A549 treated with CORT108297 at 1 μM for 4 hours (cell line): Measurements from ENCODE around the gene ZER1. TPM values are rescaled to one million over a fixed set of nuclear protein-coding genes. Genes with fewer than 3 reads are reported as not detected.

Source experiments
- total RNA-seq: library from RNA; stranded (reverse); fragments of 200-300 nt; extraction: Qiagen RNA extraction; gene quantifications from 5 replicates; pipeline ENCODE4 v1.2.3, GENCODE V29; 2022

ZER1 gene
- 11.2 to 18.4 TPM (median 16.6 TPM) in 5 replicates for total RNA-seq

DNA sequence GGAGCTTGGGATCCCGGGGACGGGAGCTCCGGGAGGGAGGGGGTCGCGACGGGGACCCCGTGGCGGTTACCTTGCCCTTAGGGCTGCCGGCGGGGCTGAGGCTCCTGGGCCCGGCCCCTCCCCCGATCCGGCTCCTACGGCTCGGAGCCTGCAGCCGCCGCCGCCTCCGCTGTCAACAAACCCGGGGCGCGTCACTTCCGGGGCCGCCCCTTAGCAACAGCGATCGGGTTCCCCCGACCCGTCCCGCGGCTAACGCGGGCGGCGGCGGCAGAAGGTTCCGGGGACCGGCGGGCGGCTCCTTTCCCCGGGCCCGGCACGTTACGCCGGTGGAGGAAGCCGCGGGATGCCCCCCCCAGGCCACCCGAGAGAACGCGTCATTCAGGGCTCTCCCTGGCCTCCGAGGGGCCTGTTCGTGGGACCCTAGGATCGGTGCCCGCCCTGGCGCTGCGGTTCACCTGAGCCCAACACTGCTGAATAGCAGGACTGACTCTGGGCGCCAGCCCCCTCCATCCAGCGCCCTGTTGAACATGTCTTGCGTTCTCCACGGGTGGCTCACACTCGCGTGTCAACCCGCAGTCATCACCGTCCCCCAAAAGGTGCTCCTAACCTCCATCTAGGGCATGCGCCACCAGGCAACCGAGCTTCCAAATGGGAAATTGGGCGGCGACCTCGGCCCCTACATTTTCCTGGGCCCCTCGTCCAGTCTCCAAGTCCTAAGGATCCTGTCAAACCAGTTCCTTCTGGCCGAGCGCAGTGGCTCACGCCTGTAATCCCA is at the start of gene ZER1:
Gene ZER1, minus strand, starts transcription at position 183 of the 775 bp plus-strand sequence. CDS start 16,362 bp downstream, outside the sequence.

DNA sequence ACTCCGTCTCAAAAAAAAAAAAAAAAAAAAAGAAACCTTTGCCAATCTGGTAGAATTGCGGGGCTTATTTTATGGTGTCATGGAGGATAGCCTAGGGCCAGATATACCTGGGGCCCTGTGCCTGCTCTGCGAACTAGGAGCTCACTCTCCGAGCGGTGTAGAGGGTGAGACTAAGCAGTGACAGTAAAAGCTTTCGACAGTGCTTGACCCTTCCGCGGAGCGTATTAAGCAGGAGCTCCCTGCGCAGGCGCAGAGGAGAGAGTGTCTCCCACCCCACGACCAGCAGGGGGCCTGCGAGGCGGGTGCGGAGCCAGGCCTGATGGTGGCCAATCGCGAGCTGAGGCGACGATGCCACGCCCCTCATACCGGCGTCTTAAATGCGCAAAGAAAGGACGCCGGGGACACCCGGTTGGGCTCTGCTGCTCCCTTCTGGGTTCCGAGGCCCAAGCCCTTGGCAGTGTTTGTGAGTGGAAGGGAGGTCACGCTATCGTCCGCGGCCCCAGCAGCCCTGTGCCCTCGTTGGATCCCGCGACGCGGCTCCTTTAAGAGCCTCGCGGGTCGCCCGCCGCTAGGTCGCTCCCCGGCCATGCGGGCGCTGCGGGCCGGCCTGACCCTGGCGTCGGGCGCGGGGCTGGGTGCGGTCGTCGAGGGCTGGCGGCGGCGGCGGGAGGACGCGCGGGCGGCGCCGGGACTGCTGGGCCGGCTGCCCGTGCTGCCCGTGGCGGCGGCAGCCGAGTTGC is 46.5 kb upstream of the ZER1 start, which contains the start of gene ENDOG:
Gene ENDOG, plus strand, starts transcription at position 402 of the 740 bp plus-strand sequence. Its CDS starts 185 bp downstream, at position 587.

DNA sequence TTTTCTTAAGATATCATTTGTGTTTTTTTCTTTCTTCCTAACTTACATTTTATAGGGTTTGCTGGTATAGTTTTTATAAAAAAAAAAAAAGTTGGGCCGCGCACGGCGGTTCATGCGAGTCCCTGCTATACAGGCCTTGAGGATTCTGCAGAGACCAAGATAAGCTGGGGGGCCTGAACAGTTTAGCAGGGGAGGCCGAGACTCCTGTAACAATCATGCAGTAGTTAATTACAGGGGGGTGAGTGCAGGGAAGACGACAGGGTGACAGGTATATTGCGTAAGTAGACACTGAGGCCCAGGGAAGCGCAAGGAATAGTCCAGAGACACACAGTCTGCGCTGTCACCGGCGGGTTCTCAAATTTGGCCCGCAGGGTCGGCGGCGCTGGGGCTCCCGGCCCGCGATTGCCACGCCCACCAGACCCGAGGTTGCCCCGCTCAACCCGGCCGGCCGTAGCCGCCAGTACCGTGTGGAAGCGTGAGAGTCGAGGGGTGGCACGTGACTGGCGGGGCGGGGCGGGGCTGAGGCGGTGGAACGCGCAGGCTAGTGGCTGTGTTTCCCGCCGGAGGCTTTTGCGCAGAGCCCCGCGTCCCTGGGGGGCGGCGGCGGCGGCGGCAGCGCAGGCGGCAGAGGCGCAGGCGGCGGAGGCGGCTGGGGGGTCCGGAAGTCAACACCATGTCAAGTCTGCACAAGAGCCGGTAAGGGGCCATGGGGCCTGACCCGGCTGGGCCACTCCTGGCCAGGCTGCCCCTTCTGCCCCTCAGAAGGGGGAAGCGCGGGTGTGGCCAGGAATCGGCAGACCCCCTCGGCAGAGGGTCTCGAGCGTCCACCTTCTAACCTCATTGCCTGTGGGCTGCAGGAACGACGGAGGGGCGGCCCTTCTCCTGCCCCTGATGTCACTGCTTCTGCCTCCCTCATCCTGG is 15.2 kb upstream of the ZER1 start, which contains the start of gene TBC1D13:
Gene TBC1D13, plus strand, starts transcription at position 573 of the 921 bp plus-strand sequence. Its CDS starts 101 bp downstream, at position 674.

DNA sequence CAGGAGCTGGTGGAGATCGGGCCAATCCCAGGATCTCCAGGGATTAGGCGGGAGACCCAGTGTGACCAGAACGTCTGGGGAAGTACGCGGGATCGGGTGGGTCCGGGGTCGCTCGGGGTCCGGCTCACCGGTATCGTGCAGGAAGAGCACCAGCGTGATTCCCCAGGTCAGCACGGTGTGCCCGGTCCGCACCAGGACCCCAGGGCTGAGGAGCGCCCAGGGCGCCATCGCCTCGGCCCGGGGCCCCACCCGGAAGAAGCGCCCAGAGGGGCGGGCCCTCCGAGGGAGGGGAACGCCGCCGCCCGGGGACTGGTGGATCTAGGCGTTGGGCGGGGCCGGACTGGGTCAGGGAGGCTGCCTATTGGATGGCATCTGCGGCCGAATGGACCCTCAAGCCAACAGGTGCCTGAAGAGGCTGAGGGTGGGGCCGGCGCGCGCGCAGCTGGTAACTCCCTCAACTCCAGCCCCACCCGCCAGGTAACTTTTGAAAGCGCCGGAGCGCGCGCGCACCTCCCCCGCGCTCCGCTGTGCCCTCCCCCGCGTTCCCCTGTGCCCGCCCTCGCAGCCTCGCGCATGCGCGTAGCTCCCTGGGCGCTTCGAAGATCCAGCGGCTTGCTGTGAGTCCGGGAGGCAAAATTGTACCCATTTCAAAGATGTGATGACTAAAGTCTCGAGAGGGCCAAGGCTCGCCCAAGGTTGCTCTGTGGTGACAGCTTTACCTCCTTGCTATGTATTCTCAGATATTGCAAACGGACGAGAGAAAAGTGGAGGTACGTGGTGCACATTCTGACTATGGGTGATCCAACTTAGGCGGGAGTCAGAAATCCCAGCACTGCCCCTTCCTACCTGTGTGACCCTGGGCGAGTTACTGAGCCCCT is 47.6 kb downstream of the ZER1 start, which contains the start of gene ZDHHC12:
Gene ZDHHC12, minus strand, starts transcription at position 262 of the 878 bp plus-strand sequence. Its CDS starts 34 bp downstream, at position 228.

DNA sequence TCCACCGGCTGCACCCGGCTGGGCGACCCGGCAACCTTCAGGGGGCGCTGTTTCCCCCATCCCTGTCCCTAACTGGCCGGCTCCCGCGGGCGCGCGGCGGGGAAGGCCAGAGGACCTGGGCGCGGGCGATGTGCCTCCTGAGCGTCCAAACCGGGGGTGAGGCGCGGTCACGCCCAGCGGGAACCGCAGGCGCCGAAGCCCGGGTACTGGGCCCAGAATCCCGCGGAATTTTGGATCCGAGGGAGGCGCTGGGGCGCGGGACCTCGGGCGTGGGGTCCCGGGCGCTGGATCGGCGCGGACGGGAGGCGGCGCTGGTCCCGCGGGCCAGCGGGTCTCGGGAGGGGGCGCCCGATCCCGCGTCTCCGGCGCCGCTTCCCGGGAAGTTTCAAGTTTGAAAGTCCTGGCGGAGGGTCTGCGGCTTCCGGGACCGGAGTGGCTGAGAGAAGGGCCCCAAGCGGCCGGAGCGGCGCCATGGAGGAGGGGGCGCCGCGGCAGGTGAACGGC is 69.2 kb downstream of the ZER1 start, which contains the start of gene PKN3:
Gene PKN3, plus strand, starts transcription at position 59 of the 504 bp plus-strand sequence. Its CDS starts 413 bp downstream, at position 472.

DNA sequence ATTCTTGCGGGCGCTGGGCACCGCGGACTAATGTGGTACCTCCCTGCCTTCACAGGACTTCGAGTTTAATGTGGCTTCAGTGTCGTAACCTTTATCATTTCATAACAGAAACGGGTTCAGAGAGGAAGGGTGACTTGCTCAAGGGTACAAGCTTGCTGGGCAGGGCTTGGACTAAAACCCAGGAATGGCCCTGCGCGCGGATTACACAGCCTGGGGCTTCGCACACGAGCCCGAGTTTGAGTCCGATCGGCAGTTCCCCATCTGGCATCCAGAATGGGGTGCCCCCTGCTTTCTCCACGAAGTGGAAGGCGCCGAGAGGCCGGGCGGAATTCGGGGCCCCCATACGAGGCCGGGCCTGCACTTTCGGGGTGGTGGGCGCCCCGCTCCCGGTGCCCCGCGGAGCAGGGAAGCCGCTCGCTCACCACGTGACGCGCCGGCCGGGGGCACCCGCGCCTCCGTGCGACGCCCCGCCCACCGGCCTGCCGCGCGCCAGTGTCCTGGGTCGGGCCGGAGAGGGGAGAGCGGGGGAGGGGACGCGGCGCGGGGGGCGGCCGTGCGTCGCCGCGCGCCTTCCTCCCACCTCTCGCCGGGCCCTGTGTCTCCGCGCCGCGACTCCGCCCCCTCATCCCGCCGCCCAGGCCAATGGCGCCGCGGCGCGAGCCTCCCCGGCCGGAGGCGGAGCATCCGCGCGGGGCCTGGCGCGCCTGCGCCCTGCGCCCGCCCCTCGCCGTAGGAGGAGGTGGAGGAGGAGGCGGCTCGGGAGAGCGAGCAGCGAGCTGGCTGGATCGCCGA is 83.0 kb downstream of the ZER1 start, which contains the start of gene SET:
Gene SET, plus strand, starts transcription at position 722 of the 792 bp plus-strand sequence. CDS start 361 bp downstream, outside the sequence.

Other genes starting within 250 kb of the ZER1 start
- gene SPTAN1, start 219.3 kb downstream of the ZER1 start, total RNA-seq = 142 to 153 TPM (median 151 TPM) in 5 replicates
- 92.7 to 147 TPM (median 145 TPM) in 5 replicates for gene DYNC2I2, start 115.1 kb downstream of the ZER1 start, total RNA-seq
- gene SET, start 82.7 kb downstream of the ZER1 start, total RNA-seq = 387 to 607 TPM (median 394 TPM) in 5 replicates
- gene PKN3, start 69.4 kb downstream of the ZER1 start, total RNA-seq = 11.0 to 19.9 TPM (median 15.3 TPM) in 5 replicates
- gene ZDHHC12, start 47.8 kb downstream of the ZER1 start, total RNA-seq = 60.2 to 98.7 TPM (median 96.0 TPM) in 5 replicates
- gene TBC1D13, start 15.3 kb upstream of the ZER1 start, total RNA-seq = 20.5 to 24.0 TPM (median 21.2 TPM) in 5 replicates
- 15.4 to 33.8 TPM (median 31.7 TPM) in 5 replicates for gene ENDOG, start 46.6 kb upstream of the ZER1 start, total RNA-seq
- gene SPOUT1, start 57.9 kb upstream of the ZER1 start, total RNA-seq = 22.9 to 50.2 TPM (median 44.3 TPM) in 5 replicates
- gene KYAT1, start 110.0 kb upstream of the ZER1 start, total RNA-seq = 8.4 to 10.0 TPM (median 9.5 TPM) in 5 replicates
- gene LRRC8A, start 110.2 kb upstream of the ZER1 start, total RNA-seq = 41.0 to 52.8 TPM (median 50.0 TPM) in 5 replicates
- gene PHYHD1, start 149.1 kb upstream of the ZER1 start, total RNA-seq = not detected in 5 replicates
- gene DOLK, start 175.7 kb upstream of the ZER1 start, total RNA-seq = 28.8 to 39.6 TPM (median 36.4 TPM) in 5 replicates
- gene NUP188, start 175.8 kb upstream of the ZER1 start, total RNA-seq = 36.0 to 42.7 TPM (median 40.0 TPM) in 5 replicates